Endometrium (tissue), 2 donors: Measurements from ENCODE around the gene CHST11.

ENCODE experiments used
- FAIRE-seq: peaks from 2 replicates; lab custom pipeline; 2012; peaks lifted over from hg19 to GRCh38; lab: Jason Lieb, UNC
- donor health status: control.
- donor health status: control.

CHST11 gene

GRCh38 chr12:104656383-104656782 is 199.6 kb downstream of the CHST11 start:
- no peak for FAIRE-seq

GRCh38 chr12:104656921-104657320 is 200.2 kb downstream of the CHST11 start:
- FAIRE-seq = no peak

GRCh38 chr12:104657726-104658484 is 201.2 kb downstream of the CHST11 start:
- no peak for FAIRE-seq

- no peak for FAIRE-seq
Measured at GRCh38 chr12:104659058-104659457, 202.3 kb downstream of the CHST11 start.

GRCh38 chr12:104662203-104662602 is 205.5 kb downstream of the CHST11 start:
- FAIRE-seq = no peak

GRCh38 chr12:104662908-104663307 is 206.2 kb downstream of the CHST11 start:
- no peak for FAIRE-seq

- FAIRE-seq = no peak
Measured at GRCh38 chr12:104664351-104664750, 207.6 kb downstream of the CHST11 start.

- no peak for FAIRE-seq
Measured at GRCh38 chr12:104665296-104665695, 208.5 kb downstream of the CHST11 start.

- FAIRE-seq = no peak
Measured at GRCh38 chr12:104667139-104667538, 210.4 kb downstream of the CHST11 start.

- no peak for FAIRE-seq
Measured at GRCh38 chr12:104668274-104668718, 211.5 kb downstream of the CHST11 start.

GRCh38 chr12:104669089-104669721 is 212.5 kb downstream of the CHST11 start:
- no peak for FAIRE-seq

- FAIRE-seq = no peak
Measured at GRCh38 chr12:104669851-104670337, 213.1 kb downstream of the CHST11 start.

- no peak for FAIRE-seq
Measured at GRCh38 chr12:104670439-104671408, 214.0 kb downstream of the CHST11 start.

GRCh38 chr12:104671409-104672095 is 214.8 kb downstream of the CHST11 start:
- no peak for FAIRE-seq

- FAIRE-seq = no peak
Measured at GRCh38 chr12:104672096-104672445, 215.3 kb downstream of the CHST11 start.

- no peak for FAIRE-seq
Measured at GRCh38 chr12:104672501-104673265, 215.9 kb downstream of the CHST11 start.

- FAIRE-seq = no peak
Measured at GRCh38 chr12:104673294-104673693, 216.5 kb downstream of the CHST11 start.

GRCh38 chr12:104673696-104674482 is 217.1 kb downstream of the CHST11 start:
- FAIRE-seq = no peak

GRCh38 chr12:104676636-104677035 is 219.9 kb downstream of the CHST11 start:
- FAIRE-seq = no peak

- no peak for FAIRE-seq
Measured at GRCh38 chr12:104677441-104678089, 220.8 kb downstream of the CHST11 start.
